Epithelial cell of prostate (primary cell): ENCODE results near the gene RNF130.
"Not testable (repeated sequence)": the region's sequence is repeated elsewhere in the genome, so short reads cannot be mapped to it uniquely, and the experiment has no call there.

Experiments used
- DNase-seq: peaks from one replicate; pipeline ENCODE4 v3.0.0-alpha.2; 2011; ENCODE audit warnings: low read depth, low spot score
- H3K27ac ChIP-seq: fragments of 450-650 bp; 2 replicates; pipeline ENCODE4 v1.5.1; 2017; ENCODE audit warnings: mild to moderate bottlenecking

RNF130 gene

DNA sequence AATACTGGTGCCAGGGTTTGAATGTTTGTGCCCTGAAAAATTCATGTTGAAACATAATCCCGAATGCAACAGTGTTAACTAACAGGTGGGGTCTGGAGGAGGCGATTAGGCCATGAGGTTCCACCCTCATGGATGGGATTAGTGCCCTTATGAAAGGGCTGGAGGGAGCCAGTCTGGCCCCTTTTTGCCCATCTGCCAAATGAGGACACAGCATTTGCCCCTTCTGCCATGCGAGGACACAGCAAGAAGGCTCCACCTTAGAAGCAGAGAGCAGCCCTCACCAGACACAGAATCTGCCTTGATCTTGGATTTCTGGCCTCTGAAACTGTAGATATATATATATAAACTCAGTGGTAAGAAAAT is 32.6 kb upstream of the RNF130 start:
- no peak for DNase-seq

DNA sequence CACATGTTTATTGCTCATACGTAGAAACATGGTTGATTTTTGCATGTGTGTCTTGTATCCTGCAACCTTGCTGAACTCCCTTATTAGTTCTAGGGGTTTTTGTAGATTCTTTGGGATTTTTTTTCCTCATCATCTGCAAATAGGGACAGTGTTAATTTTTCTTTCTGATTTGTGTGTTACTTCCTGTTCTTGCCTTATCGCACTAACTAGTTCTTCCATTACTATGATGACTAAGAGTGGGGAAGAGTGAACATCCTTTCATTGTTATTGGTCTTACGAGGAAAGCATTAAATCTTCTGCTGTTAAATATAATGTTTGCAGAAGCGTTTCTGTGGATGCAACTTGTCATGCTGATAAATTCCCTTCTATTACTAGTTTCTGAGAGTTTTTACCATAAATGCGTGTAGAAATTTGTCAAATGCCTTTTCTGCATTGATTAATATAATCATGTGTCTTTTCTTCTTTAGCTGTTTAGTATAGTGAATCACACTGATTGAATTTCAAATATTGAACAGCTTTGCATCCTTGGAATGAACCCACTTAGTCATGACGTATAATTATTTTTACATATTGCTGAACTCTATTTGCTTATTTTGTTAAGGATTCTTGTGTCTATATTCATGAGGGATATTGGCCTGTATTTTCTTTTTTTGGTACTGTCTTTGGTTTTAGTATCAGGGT is 32.1 kb upstream of the RNF130 start:
- H3K27ac ChIP-seq = no peak overlapping the region
- no peak for DNase-seq

More for the DNA sequence above, 32.6 kb upstream of the RNF130 start:
- no peak overlapping the region for H3K27ac ChIP-seq

DNA sequence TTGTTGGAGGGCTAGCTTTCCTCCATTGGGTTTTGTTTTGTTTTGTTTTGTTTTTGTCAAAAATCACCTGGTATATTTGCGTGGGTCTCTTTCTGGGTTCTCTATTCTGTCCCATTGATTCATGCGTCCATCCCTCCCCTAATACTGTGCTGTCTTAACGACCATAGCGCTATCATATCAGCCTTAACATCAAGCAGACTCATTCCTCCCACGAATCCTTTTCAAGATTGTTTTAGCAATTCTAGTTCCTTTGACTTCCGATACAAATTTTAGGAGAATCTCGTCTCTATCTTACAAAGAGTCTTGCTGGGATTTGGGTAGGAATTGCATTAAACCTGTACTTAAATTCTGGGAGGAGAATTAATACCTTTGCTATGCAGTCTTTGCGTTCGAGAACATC is 31.1 kb upstream of the RNF130 start:
- no peak overlapping the region for H3K27ac ChIP-seq
- no peak for DNase-seq

GRCh38 chr5:180101451-180102105 is 30.0 kb upstream of the RNF130 start:
- DNase-seq = no peak
- H3K27ac ChIP-seq = no peak overlapping the region

- DNase-seq = no peak
Observed at GRCh38 chr5:180100621-180101450, 29.3 kb upstream of the RNF130 start.

DNA sequence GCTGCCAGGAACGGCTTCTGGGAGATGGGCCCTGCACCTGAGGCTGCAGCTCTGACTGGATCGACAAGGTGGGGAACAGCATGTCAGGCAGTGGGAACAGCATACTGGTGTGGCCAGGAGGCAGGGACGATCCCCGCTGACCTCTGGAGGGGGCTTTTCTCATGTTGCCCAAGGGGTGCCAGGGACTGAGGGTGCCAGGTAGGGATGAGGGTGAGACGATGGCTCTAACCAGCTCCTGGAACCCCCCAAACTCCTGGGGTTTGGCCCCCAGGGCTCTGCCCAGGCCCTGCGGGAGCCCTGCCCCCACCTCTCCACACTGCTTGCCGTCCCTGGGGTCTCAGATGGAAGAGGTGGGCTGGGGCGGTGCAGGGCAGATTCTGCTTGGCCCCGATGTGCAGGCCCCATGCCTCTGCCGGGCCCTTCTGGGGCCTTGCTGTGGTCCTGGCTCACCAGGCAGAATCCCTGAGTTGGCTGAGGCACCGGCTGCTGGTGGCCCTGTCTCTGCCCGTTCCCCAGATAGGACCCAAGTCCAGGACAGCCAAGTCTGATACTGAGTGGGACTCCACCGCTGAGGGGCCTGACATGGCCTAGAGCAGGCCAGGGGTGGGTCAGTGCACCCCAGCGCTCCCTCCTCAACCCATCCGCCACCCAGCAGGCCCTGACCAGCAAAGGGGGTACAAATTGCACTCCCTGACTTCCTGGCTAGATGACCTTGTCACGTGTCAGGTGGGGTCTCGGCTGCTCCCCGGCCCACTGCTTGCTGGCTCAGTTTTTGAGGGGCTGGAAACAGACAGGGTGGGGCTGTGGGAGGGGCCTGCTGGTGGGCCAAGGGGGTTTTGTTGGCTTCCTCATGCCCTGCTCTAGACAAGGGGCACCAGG is 28.4 kb upstream of the RNF130 start:
- DNase-seq = no peak
- H3K27ac ChIP-seq = no peak overlapping the region

More at GRCh38 chr5:180100621-180101450, 29.3 kb upstream of the RNF130 start:
- no peak overlapping the region for H3K27ac ChIP-seq

DNA sequence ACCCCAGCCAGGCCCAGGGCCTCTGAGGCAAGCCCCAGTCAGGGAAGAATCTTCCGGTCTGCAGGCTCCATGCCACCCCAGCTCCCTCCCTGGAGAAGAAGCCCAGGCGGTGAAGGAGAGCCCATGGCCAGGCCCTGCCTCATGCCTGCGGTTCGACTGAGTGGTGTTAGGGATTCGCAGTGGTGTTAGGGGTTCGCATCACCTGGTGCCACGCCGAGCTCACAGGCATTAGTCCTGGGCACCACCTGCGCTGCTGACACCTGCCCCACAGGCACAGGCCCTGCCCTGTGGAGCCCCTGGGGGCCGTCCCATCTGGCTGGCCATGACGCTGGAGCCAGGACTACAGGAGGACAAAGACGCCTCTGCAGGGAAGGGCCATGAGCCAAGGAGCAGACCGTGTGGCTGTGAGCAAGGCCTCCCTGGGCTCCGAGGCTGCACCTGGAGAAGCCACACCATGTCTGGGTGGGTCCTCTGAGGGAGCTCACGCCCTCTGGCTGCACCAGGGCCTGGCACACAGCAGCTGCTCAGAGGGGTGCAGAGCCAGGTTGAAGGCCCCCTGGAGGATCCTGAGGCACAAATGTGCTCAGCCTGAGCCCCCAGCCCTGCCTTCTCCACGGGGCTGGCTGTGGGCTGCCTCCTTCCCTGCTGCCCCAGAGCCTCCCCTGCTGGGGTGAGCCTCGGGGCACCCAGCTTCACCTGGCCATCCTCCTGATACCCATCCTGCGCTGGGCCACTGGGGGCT is 27.6 kb upstream of the RNF130 start:
- no peak for DNase-seq
- no peak overlapping the region for H3K27ac ChIP-seq

- no peak overlapping the region for H3K27ac ChIP-seq
- no peak for DNase-seq
Observed at GRCh38 chr5:180098526-180098925, 27.0 kb upstream of the RNF130 start.

DNA sequence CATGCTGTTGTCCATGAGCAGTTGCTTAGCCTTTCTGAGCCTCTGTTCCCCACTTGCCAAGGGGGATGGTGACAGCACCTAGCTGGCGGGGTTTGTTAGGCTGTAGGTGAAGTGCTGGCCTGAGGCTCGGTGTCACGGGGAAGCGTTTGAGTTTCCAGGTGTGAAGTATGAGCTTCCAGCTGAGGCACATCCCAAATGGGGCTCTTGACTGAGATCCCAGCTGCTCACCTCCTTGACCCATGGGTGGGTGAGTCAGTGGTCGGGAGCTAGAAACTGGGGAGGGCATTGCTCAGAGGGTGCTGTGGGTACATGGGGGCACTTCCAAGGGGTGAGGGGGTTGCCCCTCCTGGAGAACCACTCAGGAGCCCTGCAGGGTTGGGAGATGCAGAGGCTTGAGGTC is 26.4 kb upstream of the RNF130 start:
- no peak overlapping the region for H3K27ac ChIP-seq
- no peak for DNase-seq

DNA sequence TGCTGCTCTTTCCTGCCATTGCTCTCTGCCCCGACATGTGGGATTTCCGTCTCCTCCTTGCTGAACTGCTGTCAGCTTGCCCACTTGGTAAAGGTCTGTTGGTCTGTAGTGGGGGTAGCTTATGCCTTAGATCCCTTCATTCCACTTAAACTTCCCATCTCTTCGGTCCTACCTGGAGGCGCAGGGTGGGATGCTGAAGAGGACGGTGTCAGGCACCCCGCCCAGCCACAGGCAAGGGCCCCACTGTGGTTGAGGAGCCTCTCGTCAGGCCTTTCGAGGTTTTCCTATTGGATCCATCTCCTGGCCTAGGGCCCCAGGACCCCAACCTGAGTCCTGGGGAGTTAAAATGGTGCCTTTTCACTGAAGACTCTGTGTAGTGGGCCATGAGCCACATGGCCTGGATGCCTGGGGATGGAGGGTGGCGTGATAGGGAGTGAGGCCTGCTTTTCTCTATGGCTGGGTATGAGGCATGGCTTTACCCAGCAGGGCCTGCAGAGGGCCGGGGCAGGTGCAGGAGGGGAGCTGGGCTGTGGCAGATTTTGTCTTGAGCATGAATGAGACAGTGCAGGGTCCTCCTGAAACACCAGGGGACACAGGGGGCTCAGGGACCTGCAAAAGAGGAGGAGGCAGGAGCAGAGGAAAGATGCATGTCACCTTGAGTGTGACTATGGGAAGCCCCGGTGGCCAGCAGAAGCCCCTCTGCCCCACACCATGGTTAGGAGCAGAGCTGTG is 25.8 kb upstream of the RNF130 start:
- no peak overlapping the region for H3K27ac ChIP-seq
- no peak for DNase-seq

DNA sequence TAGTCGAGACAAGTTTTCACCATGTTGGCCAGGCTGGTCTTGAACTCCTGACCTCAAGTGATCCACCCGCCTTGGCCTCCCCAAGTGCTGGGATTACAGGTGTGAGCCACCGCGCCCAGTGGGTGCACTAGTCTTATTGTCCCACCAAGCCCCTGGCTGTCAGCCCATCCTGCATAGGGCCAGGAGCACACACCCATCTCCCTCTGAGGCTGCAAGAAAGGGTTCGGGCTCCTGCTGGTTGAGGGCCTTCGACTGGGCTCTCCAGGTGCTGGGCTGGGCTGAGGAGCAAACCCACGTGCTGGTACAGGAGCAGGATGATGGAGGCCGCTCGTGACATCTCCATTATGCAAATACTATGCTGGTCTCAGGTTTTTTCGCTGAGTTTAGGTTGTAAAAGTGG is 25.1 kb upstream of the RNF130 start:
- no peak overlapping the region for H3K27ac ChIP-seq
- DNase-seq = no peak

DNA sequence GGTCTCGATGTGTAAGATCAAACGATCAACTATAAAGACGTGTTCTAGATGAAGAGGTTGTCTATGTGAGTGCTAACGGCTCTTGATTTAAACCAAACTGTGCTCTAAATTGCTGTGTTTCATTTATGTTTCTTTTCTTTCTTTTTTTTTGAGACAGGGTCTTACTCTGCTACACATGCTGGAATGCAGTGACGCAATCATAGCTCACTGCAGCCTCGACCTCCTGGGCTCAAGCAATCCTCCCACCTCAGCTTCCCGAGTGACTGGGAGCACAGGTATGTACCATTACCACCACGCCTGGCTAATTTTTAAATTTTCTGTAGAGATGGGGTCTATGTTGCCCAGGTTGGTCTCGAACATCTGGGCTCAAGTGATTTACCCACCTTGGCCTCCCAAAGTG is 24.0 kb upstream of the RNF130 start:
- DNase-seq = no peak
- H3K27ac ChIP-seq = no peak overlapping the region

DNA sequence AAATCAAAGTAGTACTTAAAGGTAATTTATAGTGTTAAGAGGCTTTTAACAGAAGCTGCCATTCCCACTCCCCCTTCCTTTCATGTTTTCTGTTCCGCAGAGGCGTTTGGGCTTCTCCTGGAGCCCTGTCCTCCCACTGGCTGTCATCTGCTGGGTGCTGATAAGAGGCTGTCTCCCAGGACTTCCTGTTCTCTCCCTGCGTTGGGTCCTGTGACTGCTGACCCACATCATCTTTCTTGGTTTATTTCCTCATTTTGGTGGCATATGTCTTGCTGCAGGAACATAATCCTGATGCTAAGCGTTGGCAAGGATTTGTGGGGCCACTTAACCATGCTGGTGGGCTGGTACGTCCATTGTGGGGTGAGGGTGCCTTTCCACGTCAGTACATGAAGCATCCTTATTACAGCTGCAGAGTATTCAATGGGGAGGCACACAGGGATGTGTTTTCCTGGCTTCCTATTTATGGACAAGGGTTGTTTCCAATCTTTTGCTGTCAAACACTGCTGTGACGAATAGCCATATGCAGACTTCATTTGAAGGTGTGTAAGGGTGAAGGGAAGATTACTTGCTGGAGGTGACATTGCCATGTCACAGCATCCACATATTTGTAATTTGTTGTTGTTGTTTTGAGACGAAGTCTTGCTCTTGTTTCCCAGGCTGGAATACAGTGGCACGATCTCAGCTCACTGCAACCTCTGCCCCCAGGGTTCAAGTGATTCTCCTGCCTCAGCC is 22.3 kb upstream of the RNF130 start:
- no peak overlapping the region for H3K27ac ChIP-seq
- DNase-seq = no peak

- DNase-seq = no peak
- H3K27ac ChIP-seq = no peak overlapping the region
Observed at GRCh38 chr5:180093241-180093640, 21.7 kb upstream of the RNF130 start.

- no peak overlapping the region for H3K27ac ChIP-seq
- DNase-seq = no peak
Observed at GRCh38 chr5:180090769-180091546, 19.4 kb upstream of the RNF130 start.

DNA sequence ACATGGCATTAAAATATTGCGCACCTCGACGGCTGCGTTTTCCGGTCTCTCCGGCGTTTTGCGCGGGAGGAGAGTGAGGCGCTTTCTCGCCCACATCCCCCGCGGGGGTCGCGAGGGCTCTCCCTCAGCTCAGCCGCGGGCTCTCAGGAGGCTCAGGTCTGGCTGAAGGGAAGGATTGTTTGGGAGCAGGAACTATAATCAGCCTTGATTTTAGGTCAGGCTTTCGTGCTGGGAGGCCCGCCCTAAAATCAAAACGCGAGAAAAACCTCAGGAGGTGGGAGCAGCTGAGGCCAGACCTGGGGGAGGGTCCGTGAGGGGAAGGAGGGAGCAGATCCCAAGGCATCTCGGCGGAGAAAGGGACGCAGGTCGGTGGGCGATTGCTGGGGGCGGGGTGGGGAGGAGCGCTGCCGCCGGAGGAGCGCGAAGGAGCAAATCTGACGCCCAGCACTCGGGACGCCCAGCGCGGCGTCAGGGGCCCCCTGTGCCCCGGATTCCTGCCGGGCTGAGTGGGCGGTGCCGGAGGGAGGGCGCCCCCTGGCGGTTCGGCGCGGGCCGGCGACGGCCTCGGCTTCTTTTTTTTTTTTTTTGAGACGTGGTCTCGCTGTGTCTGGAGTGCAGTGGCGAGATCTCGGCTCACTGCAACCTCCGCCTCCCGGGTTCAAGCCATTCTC is 18.7 kb upstream of the RNF130 start:
- no peak overlapping the region for H3K27ac ChIP-seq
- no peak for DNase-seq

DNA sequence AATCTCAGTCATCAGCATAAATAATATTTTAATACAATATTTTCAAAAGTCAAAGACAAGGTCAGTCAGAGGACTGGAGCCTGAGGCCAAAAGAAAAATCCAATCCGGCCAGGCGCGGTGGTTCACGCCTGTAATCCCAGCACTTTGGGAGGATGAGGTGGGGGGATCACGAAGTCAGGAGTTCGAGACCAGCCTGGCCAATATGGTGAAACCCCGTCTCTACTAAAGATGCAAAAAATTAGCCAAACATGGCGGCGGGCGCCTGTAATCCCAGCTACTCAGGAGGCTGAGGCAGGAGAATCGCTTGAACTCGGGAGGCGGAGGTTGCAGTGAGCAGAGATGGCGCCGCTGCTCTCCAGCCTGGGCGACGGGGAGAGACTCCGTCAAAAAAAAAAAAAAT is 18.1 kb upstream of the RNF130 start:
- not testable (repeated sequence) for H3K27ac ChIP-seq, DNase-seq
